GM19463 (cell line): ENCODE measurements around the gene AMMECR1.
"Not testable (repeated sequence)": the region's sequence is repeated elsewhere in the genome, so short reads cannot be mapped to it uniquely, and the experiment has no call there.

Source experiments
- ATAC-seq: cut with Tn5 transposase; IDR thresholded peaks from one replicate; pipeline ENCODE4 v1.9.1; 2021; ENCODE audit warnings: mild to moderate bottlenecking, moderate library complexity; ENCODE audit not compliant: unreplicated experiment

The AMMECR1 gene

GRCh38 chrX:110317820-110318663 lies at the start of gene AMMECR1:
TSS of gene AMMECR1 (minus strand) at chrX:110318085. CDS start at chrX:110318071, 14 bp downstream.
- ATAC-seq, result peak; percentile 78

DNA sequence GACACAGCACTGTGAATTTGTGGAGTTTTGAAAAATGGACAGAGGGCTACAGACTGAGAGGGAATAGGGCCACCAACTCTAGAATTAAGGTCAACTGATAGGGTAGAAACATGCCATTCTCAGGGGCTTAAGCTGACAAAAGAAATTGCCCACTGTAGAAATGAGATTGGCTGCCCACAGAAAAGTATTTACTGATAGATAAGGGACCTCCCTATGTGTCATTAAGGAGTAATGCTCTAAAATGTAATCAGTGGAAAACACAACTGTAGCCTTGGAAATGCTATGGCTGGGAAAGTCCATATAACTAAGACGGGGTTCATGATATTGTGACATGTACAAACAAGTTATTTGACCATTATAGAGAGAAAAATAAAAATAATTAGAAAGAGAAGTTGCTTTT lies 45.4 kb upstream of the AMMECR1 start:
- no peak for ATAC-seq

GRCh38 chrX:110359273-110359672 lies 41.4 kb upstream of the AMMECR1 start:
- no peak for ATAC-seq

DNA sequence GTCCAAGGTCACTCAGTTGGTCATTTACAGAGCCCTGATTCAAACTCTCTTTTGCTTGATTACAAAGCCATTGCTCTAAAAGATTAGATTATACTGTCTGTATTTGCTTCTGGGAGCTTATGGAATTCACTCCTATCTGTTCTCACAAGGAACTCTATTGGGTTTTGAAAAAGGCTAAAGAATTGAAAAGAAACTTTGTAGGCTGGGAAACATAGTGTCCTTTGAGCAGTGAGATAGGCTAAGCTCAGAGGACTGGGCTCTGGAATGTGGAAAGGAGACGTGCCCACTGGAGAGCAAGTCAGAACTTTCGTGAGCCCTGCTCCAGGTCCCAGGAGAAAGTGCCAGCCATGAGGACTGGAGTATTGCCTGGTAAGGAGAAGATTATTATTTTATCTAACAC lies 40.7 kb upstream of the AMMECR1 start, which contains the start of gene RTL9:
Gene RTL9 (plus strand): TSS at position 301 of the 400 bp plus-strand sequence. CDS start 91,770 bp downstream, outside the sequence.
- ATAC-seq, result no peak

DNA sequence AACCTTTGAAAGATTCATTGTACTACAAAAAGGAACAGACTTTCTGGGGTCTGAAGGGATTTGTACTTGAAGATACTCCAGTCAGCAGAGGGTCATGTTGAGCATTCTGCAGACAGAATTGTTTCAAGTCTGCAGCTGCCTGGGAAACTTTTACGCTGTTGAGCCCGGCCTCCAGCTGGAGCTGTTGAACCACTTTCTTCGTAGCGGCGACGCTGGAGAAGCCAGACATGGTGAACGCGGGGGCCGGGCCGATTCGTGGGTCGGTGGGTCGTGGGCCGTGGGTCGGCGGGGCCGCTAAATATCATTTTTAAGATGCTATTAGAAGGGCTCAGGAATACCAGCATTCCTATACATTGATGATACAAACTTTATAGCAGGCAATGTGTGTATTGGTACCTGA lies 28.8 kb upstream of the AMMECR1 start:
- no peak for ATAC-seq

DNA sequence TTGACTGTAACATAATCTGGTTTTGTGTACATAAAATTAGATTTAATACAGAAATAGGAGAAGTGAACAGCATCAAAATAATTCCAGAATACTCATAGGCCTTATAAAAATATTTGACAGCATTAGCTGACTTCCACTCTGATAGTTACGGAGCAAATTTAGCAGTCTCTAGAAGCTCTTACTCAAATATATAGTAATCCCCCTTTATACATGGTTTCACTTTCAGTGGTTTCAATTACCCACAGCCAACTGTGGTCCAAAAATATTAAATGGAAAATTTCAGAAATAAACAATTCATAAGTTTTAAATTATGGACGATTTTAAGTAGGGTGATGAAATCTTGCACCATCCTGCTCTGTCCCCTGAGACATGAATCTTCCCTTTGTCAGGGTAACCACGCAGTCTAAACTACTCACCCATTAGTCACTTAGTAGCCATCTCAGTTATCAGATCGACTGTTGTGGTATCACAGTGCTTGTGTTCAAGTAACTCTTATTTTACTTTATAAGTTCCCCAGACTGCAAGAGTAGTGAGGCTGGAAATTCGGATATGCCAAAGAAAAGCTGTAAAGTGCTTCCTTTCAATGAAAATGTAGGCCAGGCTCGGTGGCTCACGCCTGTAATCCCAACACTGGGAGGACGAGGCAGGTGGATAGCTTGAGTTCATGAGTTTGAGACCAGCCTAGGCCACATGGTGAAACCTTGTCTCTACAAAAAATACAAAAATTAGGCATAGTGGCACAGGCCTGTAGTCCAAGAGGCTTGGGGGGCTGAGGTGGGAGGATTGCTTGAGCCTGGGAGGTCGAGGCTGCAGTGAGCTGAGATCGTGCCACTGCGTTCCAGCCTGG lies 23.5 kb upstream of the AMMECR1 start:
- ATAC-seq, result peak; percentile 90

DNA sequence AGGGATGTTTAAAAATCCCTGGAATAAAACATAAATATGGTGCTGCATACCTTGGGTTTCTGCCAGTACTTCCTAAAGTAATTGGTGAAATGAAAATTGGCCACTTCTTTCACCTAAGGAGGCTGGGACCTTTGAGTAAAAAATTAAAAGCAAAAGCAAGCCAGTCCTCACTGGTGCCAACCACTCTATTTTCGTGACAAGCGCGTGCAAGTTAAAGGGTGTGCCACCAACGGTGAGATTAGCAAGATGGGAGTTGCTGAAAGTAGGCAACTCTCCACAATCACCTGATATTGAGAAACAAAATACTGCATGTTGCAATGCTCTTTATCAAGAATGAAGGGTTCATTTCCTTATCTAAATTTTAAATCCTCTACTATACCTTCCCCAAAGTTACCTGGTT lies 21.1 kb upstream of the AMMECR1 start:
- ATAC-seq, result no peak

DNA sequence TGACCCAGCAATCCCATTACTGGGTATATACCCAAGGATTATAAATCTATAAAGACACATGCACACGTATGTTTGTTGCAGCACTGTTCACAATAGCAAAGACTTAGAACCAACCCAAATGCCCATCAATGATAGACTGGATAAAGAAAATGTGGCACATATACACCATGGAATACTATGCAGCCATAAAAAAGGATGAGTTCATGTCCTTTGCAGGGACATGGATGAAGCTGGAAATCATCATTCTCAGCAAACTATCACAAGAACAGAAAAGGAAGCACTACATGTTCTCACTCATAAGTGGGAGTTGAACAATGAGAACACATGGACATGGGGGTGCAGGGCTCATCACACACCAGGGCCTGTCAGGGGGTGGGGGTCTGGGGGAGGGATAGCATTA lies 15.6 kb upstream of the AMMECR1 start:
- not testable (repeated sequence) for ATAC-seq

DNA sequence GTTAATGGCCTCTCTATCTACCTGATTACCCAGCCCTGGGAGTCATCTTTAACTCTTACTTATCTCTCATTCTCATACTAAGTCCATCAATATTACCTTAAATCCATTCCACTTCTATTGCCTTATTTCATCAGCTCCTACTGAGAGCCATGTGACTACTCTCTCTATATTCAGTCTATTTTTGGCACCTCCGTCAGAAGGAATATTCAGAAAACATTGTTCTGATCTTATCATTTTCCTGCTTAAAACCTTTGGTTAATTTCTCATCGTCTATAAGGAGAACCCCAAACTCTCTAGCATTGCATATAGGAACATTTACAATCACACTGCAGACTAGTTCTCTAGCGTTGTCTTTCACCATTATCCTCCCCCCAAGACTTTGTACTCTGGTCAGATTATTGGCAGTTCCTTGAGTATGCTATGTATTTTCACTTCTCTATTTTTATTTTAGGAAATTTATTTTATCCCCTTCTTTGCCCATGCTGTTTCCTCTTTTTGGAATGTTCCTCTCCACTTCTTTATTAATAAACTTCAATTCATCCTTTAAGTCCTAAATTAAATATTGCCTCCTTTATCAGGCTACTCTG lies 13.7 kb upstream of the AMMECR1 start:
- no peak for ATAC-seq

- not testable (repeated sequence) for ATAC-seq
Measured at GRCh38 chrX:110328613-110329012, 10.7 kb upstream of the AMMECR1 start.

- no peak for ATAC-seq
Measured at GRCh38 chrX:110327336-110327735, 9.5 kb upstream of the AMMECR1 start.

GRCh38 chrX:110326712-110327111 lies 8.8 kb upstream of the AMMECR1 start:
- no peak for ATAC-seq

DNA sequence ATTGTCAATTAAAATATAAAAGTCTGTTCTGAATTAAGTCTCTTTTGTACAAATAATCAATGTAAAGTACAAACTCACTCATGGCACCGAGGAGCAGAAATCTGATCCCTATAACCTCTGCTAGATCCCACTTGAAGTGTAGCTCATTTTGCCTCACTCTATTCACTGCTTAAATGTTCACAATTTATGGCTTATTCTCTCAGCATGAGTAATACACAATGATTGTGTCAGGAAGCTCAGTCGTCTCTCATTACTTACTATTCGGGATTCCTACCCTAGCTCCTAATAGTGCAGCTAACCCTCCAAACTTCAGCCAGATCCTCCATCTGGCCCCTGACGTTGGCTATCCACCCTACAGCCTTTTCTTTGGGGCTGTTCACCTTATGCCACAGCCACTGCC lies 4.7 kb upstream of the AMMECR1 start:
- ATAC-seq, result no peak

DNA sequence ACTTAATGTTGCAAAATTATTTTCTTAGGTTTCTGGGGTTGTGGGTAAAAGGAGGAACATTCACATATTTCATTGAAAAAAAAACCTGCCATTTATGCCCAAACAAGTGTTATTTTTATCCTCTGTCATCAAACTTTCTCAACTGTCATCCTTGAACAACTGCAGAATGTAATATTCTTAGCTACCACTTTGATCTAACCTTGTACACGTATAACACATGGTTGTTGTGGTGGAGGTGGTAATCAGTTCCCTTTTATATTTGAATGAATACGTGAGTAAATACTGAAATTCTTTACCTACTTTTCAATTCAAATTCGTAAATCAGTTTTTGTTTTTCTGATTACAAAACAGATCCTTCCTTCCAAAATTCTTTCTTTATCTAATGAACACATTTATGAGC lies 3.8 kb upstream of the AMMECR1 start:
- ATAC-seq, result no peak

DNA sequence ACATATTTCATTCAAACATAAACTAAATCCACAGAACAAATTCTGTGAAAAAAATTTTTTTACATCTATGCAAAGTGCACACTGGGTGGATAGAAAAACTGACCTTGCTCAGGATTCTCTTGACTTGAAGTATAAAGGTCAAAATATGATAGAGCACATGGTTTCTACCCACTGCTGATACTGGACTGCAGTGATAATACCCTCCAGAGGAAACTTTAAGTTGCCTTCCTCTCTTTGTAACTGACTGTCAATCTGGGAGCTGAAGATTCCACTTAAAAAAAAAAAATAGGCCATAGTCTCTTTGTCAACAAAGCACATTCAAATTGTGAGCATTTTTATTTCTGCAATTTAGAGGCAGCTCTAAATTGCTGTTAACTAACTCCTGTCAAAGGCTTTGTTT lies 3.2 kb upstream of the AMMECR1 start:
- ATAC-seq, result no peak

GRCh38 chrX:110320381-110320987 lies 2.6 kb upstream of the AMMECR1 start:
- ATAC-seq, result no peak

- no peak for ATAC-seq
Measured at GRCh38 chrX:110318664-110318968, 731 bp upstream of the AMMECR1 start.

GRCh38 chrX:110317061-110317819 lies 645 bp downstream of the AMMECR1 start:
- peak; percentile 16 for ATAC-seq

DNA sequence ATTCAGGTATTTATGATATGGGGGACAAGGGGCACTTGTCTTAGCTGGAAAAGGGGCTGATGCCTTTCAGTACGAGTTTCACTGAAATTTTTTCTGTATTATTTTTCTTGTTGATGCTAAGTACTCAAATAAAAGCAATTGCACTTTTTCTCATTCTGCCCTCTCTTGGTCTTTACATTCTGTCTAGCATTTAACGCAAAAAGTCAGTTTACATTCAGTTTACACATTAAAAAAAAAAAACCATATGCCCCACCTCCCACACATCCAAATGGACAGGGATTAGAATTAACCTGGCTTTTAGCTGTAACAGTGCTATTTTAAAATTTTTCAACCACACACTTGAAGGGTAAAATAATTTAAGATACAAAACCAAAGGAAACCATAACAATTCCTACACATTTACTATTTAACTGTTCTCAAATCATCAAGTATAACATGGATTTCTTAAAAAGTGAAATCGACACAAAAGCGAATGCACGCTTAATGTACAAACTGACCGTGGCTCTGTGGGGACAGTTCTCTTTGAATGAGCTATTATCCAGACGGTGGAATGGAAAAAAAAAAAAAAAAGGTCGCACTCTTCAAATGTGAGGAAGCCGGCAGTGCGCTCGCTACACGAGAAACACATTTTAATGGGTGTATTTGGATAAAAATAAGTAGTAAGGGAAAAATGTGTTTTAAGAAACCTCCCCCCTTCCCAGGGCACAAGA lies 1.4 kb downstream of the AMMECR1 start:
- no peak for ATAC-seq

DNA sequence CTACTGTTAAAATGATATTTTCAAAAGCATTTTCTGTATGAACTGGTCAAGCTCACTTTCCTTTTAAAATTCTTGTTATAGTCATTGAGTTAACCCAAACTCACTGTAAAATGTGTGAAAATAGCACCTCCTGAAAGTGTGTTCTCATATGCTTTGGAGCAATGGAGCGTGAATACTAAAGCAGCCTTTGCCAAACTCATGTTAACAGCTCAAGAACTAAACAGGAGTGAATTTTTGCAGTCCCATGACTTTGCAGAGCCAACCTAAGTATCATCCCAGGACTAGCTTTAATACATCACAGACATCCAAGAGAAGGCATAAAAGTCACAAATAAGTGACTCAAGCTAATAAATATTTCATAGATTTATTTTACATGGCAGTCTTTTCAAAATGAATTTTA lies 2.3 kb downstream of the AMMECR1 start:
- ATAC-seq, result no peak
